B cell (primary cell): ENCODE measurements around the gene BMP7.

Experiments used
- EZH2 ChIP-seq: IDR thresholded peaks from 2 replicates; pipeline ENCODE4 v1.6.1; 2012; ENCODE audit warnings: borderline replicate concordance, low read depth, mild to moderate bottlenecking, moderate library complexity, low read length; ENCODE audit not compliant: insufficient read depth, poor library complexity, severe bottlenecking
- TF ChIP-seq, protein P1 (sequence below): fragments of 200-600 bp; IDR thresholded peaks from one replicate; pipeline ENCODE4 v1.8.0; 2022; ENCODE audit warnings: antibody characterized with exemption, mild to moderate bottlenecking

DNA sequence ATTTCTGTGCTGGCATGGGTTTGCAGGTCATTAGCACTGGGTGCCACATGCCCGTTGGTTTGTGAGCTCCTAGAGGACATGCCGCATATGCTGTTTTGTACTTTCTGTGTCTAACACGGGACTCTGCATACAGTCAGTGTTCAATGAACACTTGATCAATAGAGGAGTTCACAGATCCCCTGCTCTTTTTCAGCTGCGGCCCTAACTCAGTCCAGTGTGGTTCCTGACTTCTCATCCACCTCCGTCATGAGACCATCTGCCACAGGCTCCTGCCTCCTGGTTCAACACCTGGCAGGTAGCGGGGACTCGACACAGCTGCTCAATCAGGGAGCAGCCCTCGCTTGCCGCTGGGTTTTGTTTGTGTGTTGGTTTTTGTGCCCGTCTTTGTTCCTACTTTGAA is 13.8 kb upstream of the BMP7 start:
- TF ChIP-seq, protein P1, sequence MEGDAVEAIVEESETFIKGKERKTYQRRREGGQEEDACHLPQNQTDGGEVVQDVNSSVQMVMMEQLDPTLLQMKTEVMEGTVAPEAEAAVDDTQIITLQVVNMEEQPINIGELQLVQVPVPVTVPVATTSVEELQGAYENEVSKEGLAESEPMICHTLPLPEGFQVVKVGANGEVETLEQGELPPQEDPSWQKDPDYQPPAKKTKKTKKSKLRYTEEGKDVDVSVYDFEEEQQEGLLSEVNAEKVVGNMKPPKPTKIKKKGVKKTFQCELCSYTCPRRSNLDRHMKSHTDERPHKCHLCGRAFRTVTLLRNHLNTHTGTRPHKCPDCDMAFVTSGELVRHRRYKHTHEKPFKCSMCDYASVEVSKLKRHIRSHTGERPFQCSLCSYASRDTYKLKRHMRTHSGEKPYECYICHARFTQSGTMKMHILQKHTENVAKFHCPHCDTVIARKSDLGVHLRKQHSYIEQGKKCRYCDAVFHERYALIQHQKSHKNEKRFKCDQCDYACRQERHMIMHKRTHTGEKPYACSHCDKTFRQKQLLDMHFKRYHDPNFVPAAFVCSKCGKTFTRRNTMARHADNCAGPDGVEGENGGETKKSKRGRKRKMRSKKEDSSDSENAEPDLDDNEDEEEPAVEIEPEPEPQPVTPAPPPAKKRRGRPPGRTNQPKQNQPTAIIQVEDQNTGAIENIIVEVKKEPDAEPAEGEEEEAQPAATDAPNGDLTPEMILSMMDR: no peak
- TF ChIP-seq EZH2: no peak
